GM18511 (cell line): ENCODE measurements around the gene NKPD1.

Source experiments
- ATAC-seq: cut with Tn5 transposase; IDR thresholded peaks from one replicate; pipeline ENCODE4 v1.9.1; 2021; ENCODE audit warnings: mild to moderate bottlenecking, moderate library complexity; ENCODE audit not compliant: unreplicated experiment

Gene NKPD1

DNA sequence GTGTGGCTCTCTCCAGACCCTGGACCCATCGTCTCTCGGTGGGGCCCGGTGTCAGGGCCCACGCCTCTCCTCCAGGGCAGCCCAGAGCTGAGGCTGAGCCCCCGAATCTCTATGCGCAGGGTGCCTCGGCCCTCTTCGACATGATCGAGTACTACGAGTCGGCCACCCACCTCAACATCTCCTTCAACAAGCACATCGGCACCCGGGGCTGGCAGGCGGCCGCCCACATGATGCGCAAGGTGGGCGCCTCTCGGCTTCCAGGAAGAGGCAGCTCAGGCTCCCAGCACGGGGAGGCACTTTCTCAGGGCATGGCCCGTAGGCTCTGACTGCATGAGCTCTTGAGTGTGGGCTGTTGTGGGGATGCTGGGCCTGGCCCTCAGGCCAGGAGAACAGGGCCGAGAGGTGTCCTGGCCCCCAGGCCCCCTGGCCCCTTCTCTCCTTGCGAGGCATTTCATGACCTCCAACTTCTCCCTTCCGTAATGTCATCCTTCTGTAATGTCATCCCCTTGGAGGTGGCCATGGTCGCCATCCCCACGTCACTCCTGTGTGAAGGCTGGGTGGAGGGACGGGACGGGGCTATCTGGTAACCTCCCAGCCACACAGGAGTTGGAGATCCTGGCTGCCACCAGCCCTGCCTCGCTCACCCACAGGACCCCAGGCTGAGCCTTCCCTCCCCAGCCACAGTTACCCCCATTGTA is 19.4 kb downstream of the NKPD1 start:
- ATAC-seq = no peak

DNA sequence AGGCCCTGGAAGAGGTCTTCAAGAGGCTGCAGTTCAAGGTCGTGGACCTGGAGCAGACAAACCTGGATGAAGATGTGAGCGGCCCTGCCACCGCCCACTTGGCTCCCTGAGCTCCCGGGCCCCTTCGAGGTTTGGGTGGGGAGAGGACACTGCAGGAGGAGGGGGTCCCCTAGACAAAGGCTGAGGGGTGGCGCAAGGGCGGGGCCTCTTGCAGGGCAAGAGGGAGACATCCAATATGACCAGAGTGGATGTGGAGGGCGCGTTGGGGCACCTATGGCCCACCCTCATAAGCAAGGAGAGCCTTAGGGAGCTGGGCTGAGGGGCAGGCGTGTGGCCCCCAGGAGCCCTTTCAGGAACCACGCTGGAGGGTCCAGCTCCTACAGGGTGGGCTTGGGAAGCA is 20.2 kb downstream of the NKPD1 start:
- ATAC-seq = no peak

DNA sequence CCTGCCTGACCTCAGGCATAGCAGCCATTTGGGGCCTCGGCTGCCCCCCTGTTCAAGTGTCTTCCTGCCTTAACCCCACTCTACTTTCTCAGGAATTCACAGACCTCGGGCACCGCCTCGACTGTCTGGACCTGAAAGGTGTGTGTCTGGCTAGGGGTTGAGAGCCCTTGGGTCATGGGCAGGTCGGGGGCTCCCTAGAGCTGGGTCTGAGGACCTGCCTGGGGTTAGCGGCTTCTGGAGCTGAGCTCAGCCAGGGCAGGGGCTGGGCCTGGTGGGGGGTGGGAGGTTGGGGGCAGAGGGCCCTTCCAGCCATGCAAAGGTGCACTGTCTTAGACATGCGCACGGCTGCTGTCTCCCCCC is 20.7 kb downstream of the NKPD1 start:
- ATAC-seq = no peak

DNA sequence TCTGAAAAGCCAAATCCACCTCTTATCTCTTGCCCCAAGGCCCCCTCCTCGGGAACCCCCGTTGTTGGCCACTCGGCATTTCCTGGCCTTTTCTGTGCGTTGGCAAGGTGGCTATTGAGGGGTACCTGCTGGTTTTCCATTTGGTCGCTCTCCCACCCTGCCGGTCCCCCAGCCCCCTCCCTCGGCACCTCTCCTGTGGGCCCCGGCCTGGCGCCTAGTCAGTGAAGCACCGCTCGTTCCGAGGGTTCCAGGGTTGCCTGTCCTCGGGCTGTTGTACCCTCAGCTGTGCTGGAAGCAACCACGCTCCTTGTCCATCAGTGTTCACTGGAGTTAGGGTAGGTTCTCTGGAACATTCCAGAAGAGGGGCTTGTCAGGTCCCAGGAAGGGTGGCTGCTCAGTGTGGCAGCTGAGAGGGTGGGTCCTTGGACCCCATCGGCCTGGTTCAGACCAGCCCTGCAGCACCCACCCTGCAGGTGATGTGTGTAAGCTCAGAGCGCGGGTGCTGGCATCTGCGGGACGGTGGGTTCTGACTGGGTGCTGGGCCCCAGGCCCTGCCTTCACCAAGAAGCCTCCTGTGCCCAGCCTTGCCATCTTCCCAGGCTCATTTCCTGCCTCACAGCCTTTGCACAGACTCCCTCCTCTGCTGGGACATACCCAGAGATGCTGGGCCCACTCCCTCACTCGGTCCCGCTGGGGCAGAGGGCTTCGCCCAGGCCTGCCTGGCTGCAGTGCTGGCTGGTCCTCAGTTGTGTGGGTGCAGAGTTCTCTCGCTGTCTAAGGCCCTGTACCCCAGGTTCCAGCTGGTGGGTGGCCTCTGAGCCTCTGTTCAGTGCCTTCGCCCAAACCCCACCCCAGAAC is 21.3 kb downstream of the NKPD1 start:
- ATAC-seq = no peak

DNA sequence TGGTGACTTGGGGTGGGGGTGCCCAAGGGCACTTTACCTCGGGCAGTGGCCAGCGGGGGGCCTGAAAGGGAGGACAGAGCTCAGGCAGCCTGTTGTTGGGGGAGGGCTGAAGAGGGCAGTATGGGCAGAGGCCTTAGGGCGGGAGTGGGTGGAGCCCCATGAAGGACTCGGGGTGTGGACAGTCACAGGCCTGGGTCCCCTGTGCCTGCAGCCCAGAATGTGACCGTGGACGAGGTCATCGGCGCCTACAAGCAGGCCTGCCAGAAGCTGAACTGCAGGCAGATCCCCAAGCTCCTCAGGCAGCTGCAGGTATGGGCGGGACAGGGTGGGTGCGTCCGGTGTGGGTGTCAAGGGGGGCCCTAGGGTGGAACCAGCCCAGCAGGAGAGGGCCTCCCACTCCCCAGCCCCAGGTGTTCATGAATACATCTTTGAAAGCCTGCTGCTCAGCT is 22.5 kb downstream of the NKPD1 start:
- no peak for ATAC-seq

DNA sequence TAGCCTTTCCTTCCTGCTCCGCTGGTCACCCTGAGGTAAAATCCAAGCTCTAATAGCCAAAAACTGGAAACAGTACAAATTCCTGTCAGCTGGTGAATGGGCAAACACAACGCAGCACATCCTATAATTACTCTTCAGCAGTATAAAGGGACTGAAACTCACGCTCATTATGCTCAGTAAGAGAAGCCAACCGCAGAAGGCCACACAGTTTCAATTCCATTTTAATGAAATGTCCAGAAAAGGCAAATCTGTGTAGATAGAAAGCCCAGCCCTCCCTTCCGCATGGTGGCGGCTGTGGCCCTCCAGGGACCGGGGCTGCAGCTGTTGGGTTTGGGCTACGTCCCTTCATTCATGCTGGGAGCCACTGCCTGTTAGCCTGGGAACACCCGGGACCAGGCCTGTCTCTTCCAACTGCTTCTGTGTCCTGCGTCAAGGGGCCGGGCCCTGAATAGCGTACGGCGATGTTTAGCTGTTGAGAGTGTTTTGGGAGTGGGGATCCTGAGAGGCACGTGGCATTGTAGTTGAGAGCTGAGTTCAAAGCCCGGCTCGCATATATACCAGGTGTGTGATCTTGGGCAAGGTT is 23.5 kb downstream of the NKPD1 start:
- ATAC-seq = peak; percentile 86

DNA sequence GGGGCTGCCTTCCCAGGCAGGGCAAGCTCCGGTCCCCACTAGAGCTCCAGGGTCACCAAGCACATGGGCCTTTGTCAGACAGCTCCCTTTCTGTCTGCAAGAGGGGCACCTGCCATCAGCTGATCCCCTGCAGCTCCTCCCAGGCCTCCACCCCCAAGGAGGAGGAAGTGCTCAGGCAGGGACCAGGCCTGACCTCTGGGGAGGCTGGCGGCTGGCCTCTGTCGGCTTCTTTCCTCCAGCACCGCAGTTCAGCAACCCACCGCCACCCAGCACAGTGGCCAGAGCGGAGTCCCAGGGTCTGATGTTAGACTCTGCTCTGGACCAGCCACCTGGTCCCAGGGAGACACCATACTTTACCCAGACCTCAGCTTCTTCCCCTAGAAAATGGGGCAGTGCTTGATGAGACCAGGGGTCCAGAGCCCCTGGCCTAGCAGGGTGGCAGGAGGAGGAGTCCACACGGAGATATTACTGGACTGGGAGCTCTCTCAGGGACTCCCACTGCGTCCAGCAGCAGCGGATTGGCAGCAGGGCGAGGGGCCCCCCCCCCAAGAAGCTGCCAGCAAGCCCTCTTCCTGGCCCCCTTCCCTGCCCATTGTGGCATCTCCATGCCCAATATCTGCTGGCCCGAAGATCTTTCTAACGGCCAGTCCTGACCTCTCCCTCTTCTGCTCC is 24.1 kb downstream of the NKPD1 start:
- ATAC-seq = peak; percentile 13

DNA sequence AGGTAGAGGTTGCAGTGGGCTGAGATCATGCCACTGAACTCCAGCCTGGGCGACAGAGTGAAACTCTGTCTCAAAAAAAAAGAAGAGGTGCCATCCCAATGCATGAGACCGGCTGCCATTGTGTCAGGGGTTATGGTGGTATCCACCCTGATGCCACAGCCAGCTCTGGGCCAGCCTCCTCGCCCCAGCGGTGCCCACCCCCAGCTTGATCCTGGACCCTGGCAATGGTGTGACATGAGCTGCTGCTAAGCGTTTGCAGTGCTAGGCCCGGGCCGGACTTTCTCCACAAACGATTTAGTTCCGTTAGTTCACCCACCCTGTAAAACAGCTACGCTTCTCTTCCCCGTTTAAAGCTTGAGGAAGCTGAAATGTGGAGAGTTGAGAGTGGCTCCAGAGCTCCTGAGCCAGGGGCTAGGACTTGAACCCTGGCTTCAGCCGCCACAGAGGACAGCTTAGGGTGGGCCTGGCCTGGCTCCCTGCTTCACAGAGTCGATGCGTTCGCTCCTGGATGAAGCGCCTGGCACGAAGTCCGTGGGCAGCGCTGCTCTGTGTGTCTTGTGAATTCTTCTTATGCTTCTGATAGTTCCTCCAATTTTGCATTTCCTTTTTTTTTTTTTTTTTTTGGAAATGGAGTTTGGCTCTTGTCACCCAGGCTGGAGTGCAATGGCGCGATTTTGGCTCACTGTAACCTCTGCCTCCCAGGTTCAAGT is 25.5 kb downstream of the NKPD1 start:
- ATAC-seq = no peak

DNA sequence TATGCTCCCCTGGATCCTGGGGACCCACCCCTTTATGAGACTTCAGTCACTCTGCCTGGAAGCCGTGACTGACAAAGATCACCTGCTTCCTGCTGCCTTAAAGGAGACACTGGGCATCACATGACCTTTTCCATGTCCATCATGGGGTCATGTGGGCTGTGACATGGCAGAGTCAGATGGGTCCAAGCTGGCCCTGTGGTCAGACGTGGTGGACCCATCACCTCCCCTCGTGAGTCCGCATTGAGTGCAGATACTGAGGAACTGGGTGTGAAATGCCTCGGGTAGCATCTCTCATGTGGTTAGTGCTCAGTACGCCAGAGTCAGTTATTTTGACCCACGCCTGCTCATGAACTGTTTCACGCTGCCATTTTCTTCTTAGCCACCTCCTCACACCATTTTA is 27.1 kb downstream of the NKPD1 start:
- ATAC-seq = no peak

DNA sequence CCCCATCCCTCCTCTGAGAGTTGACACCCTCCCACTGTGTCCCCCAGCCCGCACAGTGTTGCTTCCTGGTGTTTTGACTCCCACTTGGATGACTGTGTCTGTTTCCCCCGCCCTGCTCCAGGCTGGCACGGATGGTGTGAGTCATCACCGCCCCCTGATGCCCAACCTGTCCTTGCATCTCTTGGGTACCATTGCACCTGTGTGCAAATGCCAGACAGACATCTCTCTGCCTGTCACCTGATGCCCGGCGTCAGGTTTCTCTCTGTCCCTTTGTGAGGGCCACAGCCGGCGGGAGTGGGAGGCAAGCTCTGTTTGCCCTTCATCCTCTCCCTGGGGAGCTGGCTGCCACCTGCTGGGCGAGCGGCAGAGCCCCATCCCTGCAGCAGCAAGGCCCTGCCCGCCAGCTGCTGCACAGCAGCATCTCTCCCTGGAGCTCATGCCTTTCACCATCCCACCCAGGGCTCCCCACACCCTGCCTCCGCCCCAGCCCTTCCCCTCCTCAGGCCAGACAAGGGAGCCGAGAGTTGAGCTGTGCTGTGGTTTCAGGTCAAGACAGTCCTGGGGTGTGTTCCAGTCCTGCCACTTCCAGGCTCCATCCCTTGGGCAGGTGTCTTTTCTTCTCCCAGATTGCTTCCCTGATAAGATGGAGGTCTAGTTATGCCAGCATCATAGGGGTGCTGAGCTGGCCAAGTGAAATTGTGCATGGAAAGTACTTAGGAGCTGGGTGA is 29.7 kb downstream of the NKPD1 start:
- no peak for ATAC-seq

DNA sequence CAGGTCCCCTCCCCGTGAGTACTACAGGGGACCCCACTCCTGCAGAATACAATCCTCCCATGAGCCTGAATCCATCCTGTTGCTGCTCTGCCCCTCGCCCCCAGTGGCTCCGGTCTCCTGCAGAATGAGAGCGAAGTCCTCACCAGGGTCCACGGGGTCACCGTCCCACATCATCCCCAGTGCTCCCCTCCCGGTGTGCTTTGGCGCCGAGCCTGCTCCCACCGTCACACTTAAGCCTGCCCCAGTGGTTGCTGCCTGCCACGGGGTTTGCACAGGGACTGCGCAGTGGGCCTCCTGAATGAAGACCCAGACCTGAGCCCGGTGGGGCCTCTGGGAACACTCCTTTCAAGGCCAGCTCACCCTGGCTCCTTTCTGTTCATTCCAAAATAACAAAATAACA is 30.5 kb downstream of the NKPD1 start:
- no peak for ATAC-seq

DNA sequence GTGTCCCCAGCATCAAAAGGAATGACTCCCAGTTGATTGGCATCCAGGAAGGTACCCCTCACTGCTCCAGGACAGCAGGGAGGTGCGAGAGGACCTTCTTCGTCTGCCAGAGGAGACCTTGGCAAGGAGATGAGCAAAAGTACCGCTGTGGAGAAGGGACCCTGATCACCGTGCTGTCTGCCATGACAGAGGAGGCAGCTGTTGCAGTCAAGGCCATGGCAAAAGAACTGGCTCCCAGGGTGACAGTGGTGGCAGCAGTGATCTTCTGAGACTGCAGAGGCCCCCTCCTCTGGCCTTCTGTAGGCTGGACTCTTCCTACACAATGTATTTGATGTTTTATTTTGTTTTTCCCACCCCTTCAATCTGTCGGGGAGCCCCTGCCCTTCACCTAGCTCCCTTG is 32.0 kb downstream of the NKPD1 start:
- ATAC-seq = no peak

DNA sequence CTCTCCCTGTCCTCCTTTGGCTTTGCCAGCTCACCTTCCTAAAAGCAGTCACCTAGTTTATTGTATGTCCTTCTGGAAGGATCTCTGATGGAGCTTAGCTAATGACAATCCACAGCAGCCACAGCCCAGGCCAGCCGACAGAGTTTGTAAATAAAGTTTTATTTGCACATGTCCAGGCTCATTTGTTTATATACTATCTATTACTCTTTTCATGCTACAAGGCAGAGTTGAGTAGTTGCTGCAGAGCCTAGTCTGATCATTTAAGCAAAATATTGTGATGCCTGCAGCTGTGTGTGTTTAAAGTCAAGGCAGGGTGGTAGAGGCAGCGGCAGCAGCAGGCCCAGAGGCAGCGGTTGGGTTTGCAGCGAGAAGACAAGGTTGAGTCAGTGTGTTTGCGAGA is 32.6 kb downstream of the NKPD1 start:
- ATAC-seq = no peak

DNA sequence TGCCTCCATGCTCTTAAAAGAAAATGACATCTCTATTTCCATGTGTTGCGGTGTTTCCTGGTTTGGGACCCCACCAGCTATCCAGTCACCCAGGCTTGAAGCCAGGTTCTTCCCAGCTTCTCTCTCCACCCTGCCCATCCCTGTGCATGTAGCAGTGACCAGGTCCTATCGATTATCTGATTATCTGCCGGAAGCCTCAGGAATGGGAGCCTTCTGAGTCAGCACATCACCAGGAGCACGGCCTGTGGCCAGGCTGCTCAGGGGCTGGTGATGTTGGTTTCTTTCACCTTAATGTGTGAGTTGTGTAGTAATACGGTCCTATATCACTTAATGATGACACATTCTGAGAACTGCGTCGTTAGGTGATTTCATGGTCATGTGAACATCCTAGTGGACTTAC is 34.1 kb downstream of the NKPD1 start:
- ATAC-seq = no peak

DNA sequence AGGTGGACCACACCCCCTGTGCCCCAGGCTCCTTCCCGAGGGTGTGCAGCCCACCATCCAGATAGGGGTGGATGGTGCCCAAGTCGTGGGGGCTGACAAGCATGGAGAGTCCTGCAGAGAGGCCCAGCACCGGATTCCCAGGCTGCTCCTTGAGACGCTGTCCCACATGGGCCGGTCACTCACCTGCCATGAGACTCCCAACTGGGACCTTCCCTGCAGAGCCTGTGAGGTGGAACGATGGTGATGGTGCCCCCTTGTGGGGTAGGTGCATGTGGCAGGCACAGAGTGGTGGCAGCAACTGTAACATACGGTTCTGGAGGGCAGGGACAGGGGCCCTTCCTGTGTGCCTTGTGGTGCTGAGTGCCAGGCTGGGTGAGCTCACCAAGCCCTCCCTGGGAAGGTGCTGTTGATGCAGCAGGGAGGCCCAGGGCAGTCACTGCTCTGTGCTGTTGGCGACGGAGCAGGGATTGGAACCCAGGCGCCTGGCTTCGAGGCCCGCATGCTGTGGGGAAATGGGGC is 34.7 kb downstream of the NKPD1 start:
- ATAC-seq = no peak

DNA sequence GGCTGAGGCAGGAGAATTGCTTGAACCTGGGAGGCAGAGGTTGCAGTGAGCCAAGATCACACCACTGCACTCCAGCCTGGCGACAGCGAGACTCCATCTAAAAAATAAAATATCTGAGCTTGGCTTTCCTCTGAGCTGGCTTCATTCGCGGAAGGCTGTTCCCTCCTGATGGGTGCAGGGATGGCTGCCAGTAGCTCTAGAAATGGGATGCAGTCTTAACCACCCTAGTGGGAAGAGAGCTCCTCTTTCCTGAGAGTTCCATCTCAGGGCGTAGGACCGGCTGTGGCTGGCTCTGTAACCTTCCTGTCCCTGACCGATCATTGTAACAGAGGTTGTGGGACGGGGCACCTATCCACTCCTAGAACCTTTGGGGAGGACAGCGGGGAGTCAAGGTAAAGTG is 35.4 kb downstream of the NKPD1 start:
- ATAC-seq = no peak

DNA sequence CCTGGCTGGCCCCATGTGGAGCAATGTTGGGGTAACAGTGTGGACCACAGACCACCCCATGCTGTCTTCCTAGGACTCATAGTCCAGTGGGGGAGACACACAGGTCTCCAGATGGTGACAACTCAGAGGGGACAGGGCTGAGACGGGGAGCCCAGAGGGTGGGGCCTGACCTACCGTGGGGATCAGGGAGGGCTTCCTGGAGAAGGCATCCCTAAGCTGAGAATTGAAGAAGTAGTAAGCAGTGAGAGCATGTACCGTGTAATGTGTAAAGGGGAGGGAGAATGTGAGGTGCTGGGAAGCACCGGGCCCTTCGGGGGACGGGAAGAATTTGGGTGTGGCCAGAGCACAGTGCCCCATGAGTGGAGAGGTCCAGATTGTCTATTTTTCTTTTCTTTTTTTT is 36.8 kb downstream of the NKPD1 start:
- ATAC-seq = no peak

DNA sequence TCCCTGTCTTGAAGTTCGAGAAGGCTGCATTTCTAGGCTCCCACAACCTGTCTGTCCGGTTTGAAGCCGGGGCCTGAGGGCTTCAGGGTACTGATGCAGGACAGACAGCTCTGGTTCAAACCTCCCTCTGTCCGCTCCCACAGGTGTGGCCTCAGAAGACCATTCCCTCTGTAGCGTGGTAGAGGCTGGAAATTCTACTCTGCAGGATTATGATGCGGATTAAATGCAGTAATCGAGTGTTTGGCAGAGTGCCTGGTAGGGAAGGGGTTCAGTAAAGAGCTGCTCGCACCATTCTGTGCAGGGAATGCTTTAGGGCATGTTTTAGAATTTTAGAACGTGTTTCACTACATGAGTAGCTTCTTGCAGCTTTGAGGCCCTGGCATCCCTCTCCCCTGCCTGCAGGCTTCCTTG is 37.3 kb downstream of the NKPD1 start:
- ATAC-seq = no peak

DNA sequence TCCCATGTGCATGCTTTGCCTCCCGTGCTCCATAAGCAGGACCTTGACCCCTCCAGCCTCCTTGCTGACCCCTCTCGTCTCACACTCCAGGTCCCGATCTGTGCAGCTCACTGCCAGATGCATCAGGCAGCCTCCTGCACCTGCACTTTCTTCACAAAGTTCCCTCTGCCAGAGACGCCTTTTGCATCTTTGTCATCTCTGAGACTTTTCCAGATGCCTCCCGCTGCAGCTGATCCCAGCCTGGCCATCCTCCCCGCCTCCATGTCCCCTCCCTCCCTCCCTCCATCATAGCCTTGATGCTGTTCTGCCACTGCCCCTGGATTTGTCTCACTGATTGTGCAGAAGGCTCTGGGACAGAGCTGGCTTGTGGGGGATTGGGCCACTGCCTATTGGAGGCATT is 38.0 kb downstream of the NKPD1 start:
- no peak for ATAC-seq

DNA sequence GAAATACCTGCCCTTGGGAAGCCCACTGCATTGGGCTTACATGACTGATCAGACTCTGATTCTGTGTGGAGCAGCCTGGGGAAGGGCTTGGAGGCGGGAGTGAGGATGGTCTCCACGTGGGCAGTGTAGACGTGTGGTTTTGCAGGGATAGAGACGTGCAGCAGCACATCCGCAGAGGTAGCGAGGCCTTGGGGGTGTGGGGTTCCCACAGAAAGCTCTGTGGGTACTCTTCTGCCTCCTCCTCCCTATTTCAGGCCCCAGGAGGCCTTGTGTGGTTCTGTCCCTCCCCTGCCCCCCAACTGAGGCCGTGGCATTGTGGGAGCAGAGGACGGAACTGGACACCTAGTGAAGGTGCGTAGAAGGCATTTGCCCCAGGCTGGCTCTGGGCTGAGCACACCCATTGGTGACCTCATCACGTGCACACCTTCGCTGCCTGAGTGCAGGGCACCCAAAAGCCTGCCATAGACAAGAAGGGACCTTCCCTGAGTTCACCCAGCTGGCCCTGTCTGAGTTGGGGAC is 38.9 kb downstream of the NKPD1 start:
- no peak for ATAC-seq
